ENCODE measurements around the gene ATP1B3.
"Not testable (repeated sequence)": the region's sequence is repeated elsewhere in the genome, so short reads cannot be mapped to it uniquely, and the experiment has no call there.

ATP1B3 gene

DNA sequence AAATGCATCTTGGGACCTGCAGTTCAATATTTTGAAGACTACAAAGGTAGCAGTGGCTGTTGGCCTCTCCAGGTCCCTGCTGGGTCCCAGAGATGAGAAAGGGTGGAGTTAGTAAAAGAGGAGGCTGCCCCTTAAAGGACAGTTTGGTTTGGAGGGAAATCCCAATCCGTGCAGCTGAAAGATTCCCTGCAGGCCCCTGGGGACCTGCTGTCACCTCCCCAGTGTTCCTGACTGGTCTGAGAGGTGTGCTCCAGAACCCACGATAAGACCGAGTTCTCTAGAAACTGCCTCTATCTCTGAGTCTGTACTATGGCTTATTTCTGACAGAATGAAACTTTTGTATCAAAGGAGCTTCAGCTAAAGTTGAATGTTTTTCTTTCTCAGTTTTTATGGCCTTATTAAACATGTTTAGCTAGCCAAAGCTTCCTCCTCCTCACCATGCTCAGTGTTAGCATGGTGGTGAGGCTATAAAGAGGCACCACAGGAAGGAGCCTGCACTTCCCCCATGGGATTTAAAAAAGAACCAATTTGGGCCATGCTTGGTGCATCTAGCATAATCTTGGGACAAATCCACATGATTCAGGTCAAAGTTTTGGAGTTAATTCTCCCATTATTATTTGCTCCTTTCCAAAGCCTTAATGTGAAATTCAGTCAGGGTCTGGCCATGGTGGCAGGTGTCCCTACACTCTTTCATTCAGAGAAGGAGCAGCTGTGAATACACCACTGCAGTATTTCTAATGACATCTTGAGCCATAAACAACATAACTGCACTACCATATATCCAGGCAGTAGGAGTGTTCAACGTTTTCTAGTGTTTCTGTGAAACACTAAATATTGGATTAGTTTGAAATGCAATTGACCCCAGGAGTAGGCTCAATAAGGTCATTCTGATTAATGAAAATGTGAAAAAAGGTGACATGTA is 74.4 kb downstream of the ATP1B3 start:
- DNase-seq: no peak

- DNase-seq: no peak
These were observed 76.2 kb downstream of the ATP1B3 start for GRCh38 chr3:141952611-141953010.

GRCh38 chr3:141955175-141955574 is 78.7 kb downstream of the ATP1B3 start:
- DNase-seq: no peak

DNA sequence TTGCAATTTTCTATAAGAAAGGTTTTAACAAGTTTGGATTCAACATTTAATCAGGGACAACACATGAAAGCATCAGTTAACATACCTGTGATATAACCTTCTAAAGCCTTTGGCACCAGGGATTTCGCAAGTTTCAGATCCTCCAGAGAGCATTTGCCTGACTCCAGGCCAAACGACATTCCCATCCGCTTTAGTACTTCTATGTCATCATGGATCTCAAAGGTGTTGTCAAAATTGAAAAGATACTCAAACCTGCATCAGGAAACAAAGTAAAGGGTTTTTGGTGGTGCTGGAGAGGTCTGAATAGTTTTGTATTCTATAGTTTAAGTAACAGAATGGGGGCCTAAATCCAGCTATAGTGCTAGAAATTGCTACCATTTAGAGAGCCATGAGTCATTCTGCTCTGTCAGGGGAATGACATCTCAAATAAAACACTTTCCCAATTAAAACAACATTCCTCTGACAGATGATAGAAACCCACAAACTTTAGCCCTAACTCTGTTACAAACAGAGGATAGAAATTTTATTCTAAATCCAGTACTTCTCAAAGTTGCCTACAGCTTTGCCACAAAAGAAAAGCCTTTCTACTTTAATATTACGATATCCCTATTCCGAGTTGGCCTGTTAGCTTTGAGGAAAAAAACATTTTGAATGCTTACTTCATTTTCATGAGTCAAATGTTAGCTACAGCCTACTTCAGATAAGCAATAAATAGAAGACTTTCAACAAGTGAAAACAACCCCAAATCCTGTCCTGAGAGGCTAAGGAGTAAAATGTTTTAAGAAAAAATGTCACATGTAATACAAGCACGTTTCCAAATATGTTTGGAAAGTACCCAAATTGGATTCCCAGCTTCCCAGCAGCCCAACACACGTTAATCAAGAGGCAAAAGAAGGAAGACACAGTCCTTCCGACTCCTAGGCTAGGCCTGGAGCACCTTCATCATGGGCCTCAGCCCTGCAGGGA is 83.4 kb downstream of the ATP1B3 start:
- no peak for DNase-seq

- no peak for DNase-seq
These were observed 84.3 kb downstream of the ATP1B3 start for GRCh38 chr3:141960731-141961130.

DNA sequence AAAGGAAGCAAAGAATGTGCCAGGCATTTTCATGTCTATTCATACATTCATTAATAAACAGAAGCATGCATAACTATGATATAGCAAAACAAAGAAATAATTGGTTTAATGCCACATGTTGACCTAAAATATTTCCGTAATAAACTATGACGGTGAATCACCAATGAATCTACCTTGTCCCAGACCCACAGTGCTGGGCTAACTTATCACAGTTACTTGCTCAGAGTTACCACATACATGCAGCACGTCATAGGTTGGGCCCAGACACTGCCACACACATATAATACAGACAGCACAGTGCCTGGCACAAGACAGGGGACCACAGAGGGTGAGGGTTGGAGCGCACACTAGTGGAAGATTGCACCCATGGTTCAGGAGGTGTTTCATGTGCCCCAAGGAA is 86.9 kb downstream of the ATP1B3 start:
- no peak for DNase-seq

DNA sequence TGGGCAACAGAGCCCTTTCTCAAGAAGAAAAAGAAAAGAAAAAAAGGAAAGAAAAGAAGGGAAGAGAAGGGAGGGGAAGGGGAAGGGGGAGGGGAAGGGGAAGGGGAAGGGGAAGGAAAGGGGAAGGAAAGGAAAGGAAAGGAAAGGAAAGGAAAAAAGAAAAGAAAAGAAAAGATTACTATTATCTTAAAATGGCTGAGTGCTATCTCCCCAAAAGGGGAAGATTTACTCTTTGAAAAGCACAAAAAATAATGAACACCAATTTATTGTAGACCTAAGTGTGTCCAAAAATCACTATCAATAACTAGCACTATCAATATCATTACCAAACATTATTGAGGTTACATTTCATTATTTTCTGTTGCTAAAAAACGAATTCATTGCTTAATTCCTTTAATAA is 89.0 kb downstream of the ATP1B3 start:
- no peak for DNase-seq

GRCh38 chr3:141969711-141970110 is 93.3 kb downstream of the ATP1B3 start:
- no peak for DNase-seq

GRCh38 chr3:141971571-141971970 is 95.1 kb downstream of the ATP1B3 start:
- no peak for DNase-seq

DNA sequence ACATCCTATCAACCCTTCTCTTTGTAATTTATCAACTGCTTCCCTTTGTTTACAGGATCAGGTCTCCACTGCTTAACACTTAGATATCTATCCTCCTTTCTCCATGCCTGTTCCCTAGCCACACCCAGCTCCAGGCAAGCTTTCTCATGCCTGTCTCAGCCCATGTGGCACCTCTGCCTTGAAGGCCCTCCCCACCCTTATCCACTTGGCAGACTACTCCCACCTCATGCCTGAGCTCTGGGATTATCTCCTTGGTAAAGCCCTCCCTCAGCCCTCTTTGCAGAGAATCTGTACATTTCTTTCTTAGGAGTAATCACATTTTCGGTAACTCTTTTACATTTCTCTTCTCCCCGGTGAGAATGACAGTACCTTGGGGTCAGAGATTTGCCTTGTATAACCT is 96.0 kb downstream of the ATP1B3 start:
- DNase-seq: no peak

DNA sequence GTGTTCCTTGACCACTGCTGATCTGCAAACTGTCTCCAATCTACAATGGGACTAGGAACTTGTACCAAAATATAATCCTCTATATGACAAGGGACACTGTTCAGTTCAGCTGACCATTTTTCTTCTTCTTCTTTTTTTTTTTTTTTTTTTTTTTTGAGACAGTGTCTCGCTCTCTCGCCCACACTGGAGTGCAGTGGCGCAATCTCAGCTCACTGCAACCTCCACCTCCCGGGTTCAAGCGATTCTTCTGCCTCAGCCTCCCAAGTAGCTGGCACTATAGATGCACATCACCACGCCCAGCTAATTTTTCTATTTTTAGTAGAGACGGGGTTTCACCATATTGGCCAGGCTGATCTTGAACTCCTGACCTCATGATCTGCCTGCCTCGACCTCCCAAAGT is 98.3 kb downstream of the ATP1B3 start:
- not testable (repeated sequence) for DNase-seq

Measured in NCI-H2029 (cell line).